Esophagus muscularis mucosa (tissue), 4 donors: ENCODE data around the gene SLC35F4. TPM values are rescaled to one million over a fixed set of nuclear protein-coding genes. Genes with fewer than 3 reads are reported as not detected.
"Not testable (repeated sequence)": the region's sequence is repeated elsewhere in the genome, so short reads cannot be mapped to it uniquely, and the experiment has no call there.

Experiments used
- DNase-seq: peaks from one replicate; pipeline ENCODE4 v3.0.0-alpha.2; 2017; ENCODE audit errors: extremely low spot score
- H3K27ac ChIP-seq, 4 donors: fragments of 200-600 bp; sonication (generic); replicated peaks in 1 of 4; 1 replicate in 3 of 4; 2 replicates in 1 of 4; pipeline ENCODE4 v1.5.1; 2016 to 2019; ENCODE audit warnings: mild to moderate bottlenecking in 1 of 4
- H3K27me3 ChIP-seq, 4 donors: fragments of 200-600 bp; sonication (generic); one replicate each; pipeline versions ENCODE4 v1.5.1 to v1.6.0; 2016 to 2019
- H3K36me3 ChIP-seq, 4 donors: fragments of 200-600 bp; sonication (generic); one replicate each; pipeline ENCODE4 v1.5.1; 2016 to 2019
- H3K4me1 ChIP-seq, 4 donors: fragments of 200-600 bp; sonication (generic); one replicate each; pipeline ENCODE4 v1.5.1; 2016 to 2019
- H3K4me3 ChIP-seq, 4 donors: fragments of 200-600 bp; sonication (generic); 1 replicate in 2 of 4; 2 replicates in 2 of 4; pipeline ENCODE4 v1.5.1; 2016 to 2019; ENCODE audit warnings: mild to moderate bottlenecking in 4 of 4, moderate library complexity in 1 of 4
- H3K9me3 ChIP-seq, 4 donors: fragments of 200-600 bp; sonication (generic); 1 replicate in 3 of 4; 2 replicates in 1 of 4; pipeline ENCODE4 v1.5.1; 2016 to 2019
- CTCF ChIP-seq, 3 experiments: fragments of 200-600 bp in 2 of 3; fragments of 450-650 bp in 1 of 3; sonication (generic) in 2 of 3; IDR thresholded peaks; one replicate each; pipeline ENCODE4 v1.5.1; 2017 to 2019; ENCODE audit warnings: antibody characterized with exemption in 3 of 3, mild to moderate bottlenecking in 2 of 3, moderate library complexity in 1 of 3
- EP300 ChIP-seq: sonication (generic); formaldehyde crosslinking; IDR thresholded peaks from one replicate; pipeline ENCODE4 v1.6.1; 2017; ENCODE audit warnings: antibody characterized with exemption
- POLR2A ChIP-seq: fragments of 450-650 bp; IDR thresholded peaks from one replicate; pipeline ENCODE4 v1.6.1; 2017; ENCODE audit warnings: antibody characterized with exemption, moderate library complexity, mild to moderate bottlenecking, low read depth
- POLR2AphosphoS5 ChIP-seq, 2 donors: sonication (generic); formaldehyde crosslinking; IDR thresholded peaks; one replicate each; pipeline ENCODE4 v1.6.1; 2017; ENCODE audit warnings: antibody characterized with exemption in 2 of 2
- WGBS: methylation state at CpG from one replicate; pipeline ENCODE4 v1.1.5; 2018; 5-methylcytosine and 5-hydroxymethylcytosine counted together
- intact Hi-C: fragments of 100-400 bp; cut with DNase I; formaldehyde crosslinking; loops from one replicate; pipeline ENCODE4 v1.15.1; 2023
- total RNA-seq, 4 donors: library from RNA; depleted of rRNA; stranded (reverse); fragments of >200 nt; gene quantifications; one replicate each; pipeline versions ENCODE4 v1.1.0 to v1.2.1, GENCODE V29; 2016

The SLC35F4 gene
- total RNA-seq, 4 donors from 2014 or later, result 0.42 TPM; not detected in 3

GRCh38 chr14:57709909-57710308 lies 156.0 kb downstream of the SLC35F4 start:
- intact Hi-C loops, result no loop called here
- Histone ChIP-seq H3K9me3 (peaks cover 0 to 16% (median 4%) of the 10 kb centered on the region in 4 donors), H3K4me1 (no peaks in the 10 kb centered on the region), H3K4me3 (no peak overlapping the region), H3K27me3 (no peaks in the 10 kb centered on the region), H3K27ac (no peak overlapping the region), H3K36me3 (no peaks in the 10 kb centered on the region)
- WGBS, result 31% methylated on average over 2 of the region's 2 CpGs
- DNase-seq, result no peak
- TF ChIP-seq EP300, result no peak
- TF ChIP-seq POLR2AphosphoS5 (IDR thresholded peaks at IDR 0.05), result no peak
- no peak for TF ChIP-seq CTCF (IDR thresholded peaks at IDR 0.05)
- no peak for TF ChIP-seq POLR2A

GRCh38 chr14:57709086-57709485 lies 156.8 kb downstream of the SLC35F4 start:
- H3K4me1 ChIP-seq, H3K27me3 ChIP-seq, H3K4me3 ChIP-seq, intact Hi-C loops, H3K27ac ChIP-seq, DNase-seq, H3K36me3 ChIP-seq: not testable (repeated sequence)
- 97% methylated on average over 5 of the region's 5 CpGs for WGBS
- H3K9me3 ChIP-seq, result peaks cover 0 to 16% (median 4%) of the 10 kb centered on the region in 4 donors

GRCh38 chr14:57707219-57707618 lies 158.7 kb downstream of the SLC35F4 start:
- intact Hi-C loops, result no loop called here
- WGBS, result 45% methylated on average over 5 of the region's 5 CpGs
- Histone ChIP-seq H3K27me3 (no peaks in the 10 kb centered on the region), H3K4me1 (no peaks in the 10 kb centered on the region), H3K27ac (no peak overlapping the region), H3K9me3 (peaks cover 0 to 16% (median 4%) of the 10 kb centered on the region in 4 donors), H3K4me3 (no peak overlapping the region), H3K36me3 (no peaks in the 10 kb centered on the region)
- TF ChIP-seq POLR2A, result no peak
- no peak for TF ChIP-seq CTCF (IDR thresholded peaks at IDR 0.05)
- TF ChIP-seq EP300, result no peak
- DNase-seq, result no peak

GRCh38 chr14:57704763-57705162 lies 161.1 kb downstream of the SLC35F4 start:
- 88% methylated on average over 1 of the region's 1 CpG for WGBS
- intact Hi-C loops, result no loop called here

GRCh38 chr14:57699947-57700346 lies 165.9 kb downstream of the SLC35F4 start:
- H3K4me1 ChIP-seq, result no peaks in the 10 kb centered on the region
- no peak for DNase-seq
- intact Hi-C loops, result no loop called here
- H3K9me3 ChIP-seq, result no peaks in the 10 kb centered on the region
- H3K4me3 ChIP-seq, result no peak overlapping the region
- WGBS, result 41% methylated on average over 3 of the region's 3 CpGs
- no peak for TF ChIP-seq CTCF (IDR thresholded peaks at IDR 0.05)
- no peak for TF ChIP-seq POLR2AphosphoS5 (IDR thresholded peaks at IDR 0.05)
- TF ChIP-seq EP300, result no peak
- no peak for TF ChIP-seq POLR2A
- no peaks in the 10 kb centered on the region for H3K36me3 ChIP-seq
- H3K27me3 ChIP-seq, result no peaks in the 10 kb centered on the region
- H3K27ac ChIP-seq, result no peak overlapping the region

More at GRCh38 chr14:57704763-57705162, 161.1 kb downstream of the SLC35F4 start:
- Histone ChIP-seq H3K36me3 (no peaks in the 10 kb centered on the region), H3K4me1 (no peaks in the 10 kb centered on the region), H3K9me3 (peaks cover 0 to 5% (median under 1%) of the 10 kb centered on the region in 4 donors), H3K27me3 (no peaks in the 10 kb centered on the region), H3K27ac (no peak overlapping the region), H3K4me3 (no peak overlapping the region)
- TF ChIP-seq EP300, result no peak
- DNase-seq, result no peak

GRCh38 chr14:57692671-57693070 lies 173.2 kb downstream of the SLC35F4 start:
- no peaks in the 10 kb centered on the region for H3K4me1 ChIP-seq
- DNase-seq, result no peak
- H3K27me3 ChIP-seq, result no peaks in the 10 kb centered on the region
- H3K27ac ChIP-seq, result no peak overlapping the region
- no peaks in the 10 kb centered on the region for H3K9me3 ChIP-seq
- no peak overlapping the region for H3K4me3 ChIP-seq
- TF ChIP-seq CTCF (IDR thresholded peaks at IDR 0.05) (peak; percentile 19 to 30 (median 23)), POLR2A (no peak)
- intact Hi-C loops, result no loop called here
- H3K36me3 ChIP-seq, result no peaks in the 10 kb centered on the region
